ENCODE results near the gene CPSF3.

CPSF3 gene

DNA sequence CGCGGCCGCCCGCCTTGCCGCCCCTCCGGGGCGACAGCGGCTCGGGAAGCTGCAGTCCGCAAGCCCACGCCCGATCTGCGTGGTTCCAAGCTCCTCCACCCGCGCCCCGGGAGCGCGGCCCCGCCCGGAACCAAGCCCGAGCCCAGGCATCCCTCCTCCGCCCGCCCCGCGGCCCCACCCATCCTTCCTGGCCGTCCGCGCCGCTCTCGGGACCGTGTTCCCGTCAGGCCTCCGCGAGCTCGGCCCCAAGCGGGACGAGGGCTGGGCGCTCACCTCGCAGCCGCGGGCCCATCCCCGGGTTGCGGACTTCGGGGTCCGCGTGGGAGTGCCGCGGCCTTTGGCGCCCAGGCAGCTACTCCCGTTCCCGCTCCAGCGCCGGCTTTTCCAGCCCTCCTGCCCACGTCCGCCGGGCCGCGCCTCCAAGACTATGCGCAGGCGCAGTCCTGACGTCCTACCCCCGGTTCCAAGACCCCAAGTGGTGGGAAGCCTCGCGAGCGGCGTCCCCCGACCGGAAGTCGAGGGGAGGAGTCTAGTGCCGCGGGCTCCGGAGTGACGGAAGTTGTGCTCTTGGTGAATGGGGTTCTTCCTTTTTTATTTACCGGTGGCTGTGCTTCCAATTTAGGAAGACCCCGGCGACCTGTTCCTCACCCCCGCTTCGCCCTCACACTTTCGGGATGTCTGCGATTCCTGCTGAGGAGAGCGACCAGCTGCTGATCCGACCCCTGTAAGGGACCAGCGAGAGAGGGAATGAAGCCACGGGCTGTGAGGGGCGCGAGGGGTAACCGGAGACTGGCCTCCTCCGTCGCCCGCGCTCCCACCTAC is at the start of gene CPSF3, which contains the start of gene ITGB1BP1:
TSS of gene CPSF3 (plus strand) at position 555 of the 822 bp plus-strand sequence. CDS start at position 675, 120 bp downstream.
TSS of gene ITGB1BP1 (minus strand) at position 429 of the 822 bp plus-strand sequence. CDS start 4,831 bp downstream, outside the sequence.
- DNase-seq (ENCODE audit: low read depth, low spot score): peak; percentile 93

GRCh38 chr2:9374071-9374730 is 49.3 kb upstream of the CPSF3 start:
- DNase-seq (ENCODE audit: low read depth, low spot score): no peak

DNA sequence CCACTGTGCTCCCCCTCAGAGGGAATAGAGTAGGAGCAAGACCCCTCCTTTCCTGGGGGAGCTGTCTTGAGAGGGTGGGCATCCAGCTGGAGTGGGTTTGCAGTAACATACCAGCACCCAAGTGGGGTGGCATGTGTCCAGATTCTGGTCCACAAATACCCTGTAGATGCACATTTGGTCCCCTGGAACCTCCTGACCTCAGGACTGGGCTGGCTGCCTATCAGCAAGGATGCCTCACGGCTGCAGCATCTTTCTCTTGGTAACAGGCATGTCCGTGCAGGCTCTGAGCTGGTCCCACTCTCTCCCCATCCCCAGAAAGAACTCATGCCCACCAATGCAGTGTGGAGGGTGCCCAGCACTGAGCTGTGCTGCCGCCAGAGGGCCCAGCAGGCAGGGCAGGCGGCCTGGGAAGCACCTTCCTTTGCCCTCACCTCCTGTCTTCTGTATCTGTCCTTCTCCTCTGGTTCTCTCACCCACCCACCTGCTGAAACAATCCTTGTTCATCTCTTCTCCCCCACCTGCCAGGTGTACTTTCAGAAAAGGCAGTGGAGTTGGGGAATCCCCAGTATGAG is 47.5 kb upstream of the CPSF3 start:
- no peak for DNase-seq (ENCODE audit: low read depth, low spot score)

DNA sequence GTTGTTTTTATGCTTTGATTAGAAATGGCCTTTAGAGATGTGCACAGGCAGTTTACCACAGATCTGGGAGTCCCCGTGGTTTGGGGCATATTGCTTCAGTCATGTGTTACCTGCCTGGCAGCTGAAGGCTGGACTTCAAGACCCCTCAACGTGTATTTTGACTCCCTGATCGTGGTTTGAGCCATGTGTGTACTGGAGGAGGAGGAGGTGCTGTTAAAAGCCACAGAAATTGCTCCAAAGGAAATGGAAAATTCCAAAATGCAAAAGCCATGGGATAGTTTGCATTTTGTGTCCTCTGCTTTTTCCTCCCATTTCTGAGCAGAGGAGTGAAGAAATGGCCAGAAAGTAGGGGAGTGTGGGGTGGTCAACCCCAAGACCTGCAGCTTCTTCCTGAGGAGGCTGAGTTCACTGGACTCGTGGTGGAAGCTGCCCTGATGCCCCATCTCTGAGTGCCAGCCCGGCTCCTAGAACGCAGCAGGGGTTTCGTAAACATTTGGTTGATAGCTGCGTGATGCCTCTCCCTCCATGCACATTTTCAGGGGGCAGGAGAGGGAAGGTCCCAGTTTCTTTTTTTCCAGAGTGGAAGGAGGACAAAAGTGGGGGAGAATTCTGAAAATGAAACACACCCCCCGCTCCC is 45.9 kb upstream of the CPSF3 start:
- no peak for DNase-seq (ENCODE audit: low read depth, low spot score)

- DNase-seq (ENCODE audit: low read depth, low spot score): peak; percentile 56
Observed at GRCh38 chr2:9378433-9379390, 44.7 kb upstream of the CPSF3 start.

- DNase-seq (ENCODE audit: low read depth, low spot score): no peak
Observed at GRCh38 chr2:9379391-9379755, 44.1 kb upstream of the CPSF3 start.

DNA sequence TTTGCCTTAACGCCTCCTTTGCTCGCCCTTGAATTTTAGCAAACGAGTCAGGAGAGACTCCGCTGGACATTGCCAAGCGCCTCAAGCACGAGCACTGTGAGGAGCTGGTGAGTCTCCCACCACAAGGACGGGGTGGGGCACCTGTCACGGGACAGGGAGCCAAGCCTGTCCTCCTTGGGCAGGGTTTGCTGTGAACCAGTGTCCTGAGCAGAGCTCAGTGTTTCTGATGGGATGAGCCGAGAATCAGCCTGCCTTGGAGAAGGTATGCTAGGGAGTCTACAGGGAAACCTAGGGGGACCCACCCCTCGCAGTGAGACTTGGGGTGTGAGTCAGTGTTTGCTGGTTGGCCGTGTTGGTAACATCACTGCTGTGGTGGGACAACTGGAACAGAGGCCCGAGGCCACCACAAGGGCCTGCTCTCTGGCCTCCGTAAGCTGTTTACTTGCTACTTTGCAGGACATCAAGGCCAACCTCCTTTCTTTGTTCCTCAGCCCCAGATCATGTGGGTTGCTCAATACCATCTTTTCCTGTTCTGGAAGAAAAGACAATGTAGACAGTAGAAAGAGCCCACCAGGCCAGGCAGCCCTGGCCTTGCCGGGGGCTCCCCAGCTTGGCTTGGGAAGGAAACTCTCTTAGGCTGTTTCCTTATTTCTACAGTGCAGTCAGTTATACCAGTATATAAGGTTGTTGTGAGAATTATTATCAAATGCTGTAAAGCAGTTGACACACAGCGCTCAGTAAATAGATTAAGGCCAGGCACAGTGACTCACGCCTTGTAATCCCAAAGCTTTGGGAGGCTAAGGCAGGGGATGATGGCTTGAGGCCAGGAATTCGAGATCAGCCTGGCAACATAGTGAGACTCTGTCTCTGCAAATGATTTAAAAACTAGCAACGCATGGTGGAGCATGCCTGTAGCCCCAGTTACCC is 42.5 kb upstream of the CPSF3 start:
- peak; percentile 70 for DNase-seq (ENCODE audit: low read depth, low spot score)

- no peak for DNase-seq (ENCODE audit: low read depth, low spot score)
Observed at GRCh38 chr2:9382604-9383235, 40.7 kb upstream of the CPSF3 start.

- DNase-seq (ENCODE audit: low read depth, low spot score): no peak
Observed at GRCh38 chr2:9384521-9384920, 38.9 kb upstream of the CPSF3 start.

GRCh38 chr2:9385841-9386240 is 37.6 kb upstream of the CPSF3 start:
- DNase-seq (ENCODE audit: low read depth, low spot score): no peak

- DNase-seq (ENCODE audit: low read depth, low spot score): no peak
Observed at GRCh38 chr2:9388199-9388681, 35.2 kb upstream of the CPSF3 start.

DNA sequence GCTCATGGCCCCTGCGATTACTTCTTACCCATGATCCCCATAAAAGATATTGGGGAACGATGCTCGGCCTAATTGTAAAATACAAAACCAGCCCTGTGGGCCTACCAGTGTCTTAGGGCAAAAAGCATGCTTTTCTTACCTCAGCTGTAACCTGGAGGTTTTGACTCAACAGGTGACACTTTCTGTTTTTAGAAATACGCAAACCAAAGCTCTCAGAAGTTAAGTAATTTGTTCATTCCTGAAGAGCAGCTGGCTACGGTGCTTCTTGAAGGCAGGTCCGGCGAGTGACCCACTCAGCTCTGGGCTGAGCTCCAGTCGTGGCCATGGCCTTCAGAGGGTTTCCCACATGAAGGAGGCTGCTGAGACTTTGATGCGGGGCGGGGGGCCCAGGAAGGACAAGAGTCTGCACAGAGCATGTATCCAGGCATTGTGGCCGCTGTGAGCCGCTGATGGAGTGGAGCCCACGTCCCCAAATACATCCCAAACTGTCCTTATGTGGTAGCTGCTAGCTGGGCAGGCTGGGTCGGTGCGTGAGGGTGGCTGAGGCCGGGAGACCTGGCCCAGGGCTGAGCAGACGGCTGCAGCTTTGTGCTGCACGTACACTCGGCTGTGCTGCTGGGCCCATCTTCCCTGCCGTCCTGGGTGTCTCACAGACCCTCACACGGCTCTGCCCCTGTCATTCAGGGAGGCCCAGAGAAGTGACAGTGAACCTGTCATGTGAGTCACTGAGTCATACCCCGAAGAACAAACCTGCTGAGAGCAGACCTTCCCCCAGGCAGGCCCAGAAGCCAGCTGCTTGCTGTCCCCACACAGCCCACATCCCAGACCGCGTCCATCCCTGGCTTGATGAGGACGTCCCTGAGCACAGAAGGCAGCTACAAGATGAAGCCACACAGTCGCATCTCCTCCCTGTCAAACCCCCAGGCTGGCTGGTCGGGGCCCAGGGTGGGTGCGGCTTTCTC is 34.2 kb upstream of the CPSF3 start:
- DNase-seq (ENCODE audit: low read depth, low spot score): no peak

DNA sequence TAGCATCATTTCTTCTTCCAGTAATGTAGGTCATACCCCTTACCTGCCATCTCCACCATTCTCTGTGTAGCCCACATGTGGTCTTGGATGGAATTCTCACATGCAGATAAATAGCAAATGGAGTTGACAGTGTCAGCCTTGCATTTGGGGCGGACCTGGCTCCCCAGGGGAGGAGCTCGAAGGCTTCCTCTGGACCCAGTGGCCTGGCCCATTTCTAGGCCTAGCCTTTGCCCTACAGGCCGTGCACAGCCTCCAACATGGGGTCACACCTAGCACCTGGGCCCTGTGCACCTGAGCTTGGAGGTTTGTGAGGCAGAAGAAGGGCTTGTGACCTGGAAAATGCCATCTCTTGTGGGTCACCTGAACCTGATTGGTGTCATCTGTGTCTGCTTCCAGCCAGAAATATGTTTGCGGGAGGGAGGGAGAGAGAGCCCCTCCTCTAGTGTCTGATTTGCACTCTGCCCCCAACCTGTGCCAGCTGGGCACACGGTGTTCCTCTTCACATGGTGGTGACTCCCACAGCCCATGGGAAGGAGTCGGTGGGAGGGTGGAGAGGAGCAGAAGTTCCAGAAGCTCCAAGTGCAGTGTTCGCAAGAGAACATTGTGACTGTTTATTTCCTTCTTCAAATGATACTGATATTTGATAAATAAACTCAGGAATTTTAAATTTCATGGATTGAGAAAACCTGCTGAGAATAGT is 33.2 kb upstream of the CPSF3 start:
- no peak for DNase-seq (ENCODE audit: low read depth, low spot score)

DNA sequence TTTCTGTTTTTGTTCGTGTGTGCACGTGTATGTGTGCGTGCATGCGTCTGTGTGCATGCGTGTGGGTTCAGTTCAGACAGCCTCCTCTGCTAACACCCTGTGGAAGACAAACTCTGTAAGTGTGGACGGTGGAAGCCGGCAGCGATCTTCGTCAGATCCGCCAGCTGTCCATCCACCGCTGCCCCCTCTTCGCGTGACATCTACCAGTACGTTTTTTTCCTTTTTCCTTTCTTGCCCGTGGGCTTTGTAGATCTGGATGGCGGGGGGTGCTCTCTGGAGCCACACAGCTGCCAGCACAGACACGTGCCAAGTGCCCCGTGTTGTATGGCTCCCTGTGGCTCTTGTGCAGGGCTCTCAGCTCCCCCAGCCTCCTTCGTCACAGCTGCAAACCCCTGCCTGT is 32.5 kb upstream of the CPSF3 start:
- no peak for DNase-seq (ENCODE audit: low read depth, low spot score)

- DNase-seq (ENCODE audit: low read depth, low spot score): no peak
Observed at GRCh38 chr2:9391961-9392720, 31.3 kb upstream of the CPSF3 start.

GRCh38 chr2:9392898-9393765 is 30.3 kb upstream of the CPSF3 start:
- peak; percentile 58 for DNase-seq (ENCODE audit: low read depth, low spot score)
